SK-N-SH (cell line): ENCODE data around the gene SLC28A3. TPM values are rescaled to one million over a fixed set of nuclear protein-coding genes. Genes with fewer than 3 reads are reported as not detected.
A peak's percentile ranks its signal among the peaks of the same experiment; 100 is the strongest.

ENCODE experiments used
- CTCF ChIA-PET: fragments of 300-600, 350-600 bp; formaldehyde crosslinking; extraction: SDS; loops from one replicate; lab custom pipeline; 2021; lab: Yijun Ruan, JAX
- POLR2A ChIA-PET: fragments of 350-600 bp; sonication (Branson Sonifier 250); formaldehyde crosslinking; extraction: SDS; loops from one replicate; lab custom pipeline; 2020; ENCODE audit warnings: antibody characterized with exemption, inconsistent platforms; lab: Yijun Ruan, JAX
- DNase-seq: peaks from one replicate; pipeline ENCODE4 v3.0.0; 2012
- H2AFZ ChIP-seq: fragments of 200-600 bp; sonication (generic); 2 replicates; pipeline ENCODE4 v1.8.1; 2016; ENCODE audit warnings: antibody characterized with exemption, mild to moderate bottlenecking, low read depth
- H3F3A ChIP-seq: fragments of 200-600 bp; sonication (generic); replicated peaks from 2 replicates; pipeline ENCODE3; 2016; ENCODE audit warnings: antibody characterized with exemption, mild to moderate bottlenecking; ENCODE audit not compliant: insufficient read depth
- H3K27ac ChIP-seq, 2 experiments: fragments of 200-500 bp in 1 of 2; fragments of 200-600 bp in 1 of 2; sonication (Bioruptor generic) in 1 of 2; sonication (generic), shearing (Covaris generic) in 1 of 2; 2 replicates each; pipeline versions ENCODE4 v1.5.1 to v1.6.1; 2014 to 2016; ENCODE audit warnings: low read depth in 2 of 2, inconsistent platforms in 1 of 2, low read length in 1 of 2, mild to moderate bottlenecking in 1 of 2, mixed read lengths in 1 of 2
- H3K27me3 ChIP-seq: fragments of 200-600 bp; sonication (generic), shearing (Covaris generic); 2 replicates; pipeline ENCODE4 v1.6.1; 2016; ENCODE audit warnings: mixed run types; ENCODE audit not compliant: insufficient read depth
- H3K36me3 ChIP-seq, 2 experiments: fragments of 200-500 bp in 1 of 2; fragments of 200-600 bp in 1 of 2; sonication (Bioruptor generic) in 1 of 2; sonication (generic) in 1 of 2; replicated peaks in 1 of 2; 2 replicates each; pipeline versions ENCODE3 to v1.5.1; 2014 to 2016; ENCODE audit warnings: low read length in 1 of 2, mild to moderate bottlenecking in 1 of 2; ENCODE audit not compliant: insufficient read depth in 2 of 2, control insufficient read depth in 1 of 2
- H3K4me1 ChIP-seq, 2 experiments: fragments of 200-500 bp in 1 of 2; fragments of 200-600 bp in 1 of 2; sonication (Bioruptor generic) in 1 of 2; sonication (generic), shearing (Covaris generic) in 1 of 2; 2 replicates each; pipeline versions ENCODE4 v1.5.1 to v1.6.1; 2014 to 2016; ENCODE audit warnings: low read depth in 1 of 2, low read length in 1 of 2, mixed run types in 1 of 2; ENCODE audit not compliant: insufficient read depth in 2 of 2, control insufficient read depth in 1 of 2
- H3K4me2 ChIP-seq: fragments of 200-600 bp; sonication (generic), shearing (Covaris generic); 2 replicates; pipeline ENCODE4 v1.6.1; 2017; ENCODE audit warnings: mixed run types
- H3K4me3 ChIP-seq, 2 experiments: fragments of 200-500 bp in 1 of 2; fragments of 200-600 bp in 1 of 2; sonication (Bioruptor generic) in 1 of 2; sonication (generic), shearing (Covaris generic) in 1 of 2; 2 replicates each; pipeline versions ENCODE4 v1.5.1 to v1.8.1; 2014 to 2016; ENCODE audit warnings: low read depth in 2 of 2, inconsistent platforms in 1 of 2, low read length in 1 of 2, mild to moderate bottlenecking in 1 of 2, mixed read lengths in 1 of 2, moderate library complexity in 1 of 2
- H3K79me2 ChIP-seq: fragments of 200-600 bp; sonication (generic); 2 replicates; pipeline ENCODE4 v1.8.1; 2017; ENCODE audit warnings: mild to moderate bottlenecking; ENCODE audit not compliant: insufficient read depth
- H3K9ac ChIP-seq: fragments of 200-600 bp; sonication (generic); 2 replicates; pipeline ENCODE4 v1.6.1; 2017; ENCODE audit warnings: mixed run types
- H3K9me2 ChIP-seq: fragments of 200-600 bp; sonication (generic); 2 replicates; pipeline ENCODE4 v1.6.1; 2017; ENCODE audit warnings: mixed run types
- H3K9me3 ChIP-seq: fragments of 200-600 bp; sonication (generic); 2 replicates; pipeline ENCODE4 v1.6.1; 2017; ENCODE audit warnings: mixed run types, mild to moderate bottlenecking, moderate library complexity
- H4K20me1 ChIP-seq: fragments of 200-600 bp; sonication (generic); 2 replicates; pipeline ENCODE4 v1.6.1; 2017; ENCODE audit warnings: mild to moderate bottlenecking, mixed run types; ENCODE audit not compliant: insufficient read depth
- CTCF ChIP-seq: fragments of 200-600 bp; sonication (generic); IDR thresholded peaks from 2 replicates; pipeline ENCODE4 v1.6.1; 2017; ENCODE audit warnings: antibody characterized with exemption, mild to moderate bottlenecking, moderate library complexity
- ELF1 ChIP-seq: IDR thresholded peaks from 2 replicates; pipeline ENCODE4 v1.4.0; 2012
- EZH2phosphoT487 ChIP-seq: fragments of 200-600 bp; sonication (generic); IDR thresholded peaks from 2 replicates; pipeline ENCODE4 v1.6.1; 2017; ENCODE audit warnings: low read depth, mixed run types, mild to moderate bottlenecking, antibody characterized with exemption, moderate library complexity, borderline replicate concordance
- FOXM1 ChIP-seq: IDR thresholded peaks from 2 replicates; pipeline ENCODE4 v1.4.0; 2012; ENCODE audit warnings: low read depth, mild to moderate bottlenecking
- GABPA ChIP-seq: IDR thresholded peaks from 2 replicates; pipeline ENCODE4 v1.4.0; 2012; ENCODE audit warnings: low read depth, mild to moderate bottlenecking
- TCF12 ChIP-seq: IDR thresholded peaks from 2 replicates; pipeline ENCODE4 v1.4.0; 2012
- TEAD4 ChIP-seq: IDR thresholded peaks from 2 replicates; pipeline ENCODE4 v1.4.0; 2012; ENCODE audit warnings: mild to moderate bottlenecking, borderline replicate concordance; ENCODE audit not compliant: insufficient read depth
- WGBS: methylation state at CpG from one replicate; pipeline ENCODE4 v1.1.6; 2017; ENCODE audit warnings: low lambda C conversion rate; 5-methylcytosine and 5-hydroxymethylcytosine counted together
- polyA plus RNA-seq, 3 experiments: library from polyadenylated mRNA; depleted of rRNA; stranded (reverse); fragments of >200 nt; gene quantifications; 2 replicates each; pipeline ENCODE4 v1.2.3, GENCODE V29; 2012
- TF ChIP-seq, protein P1 (sequence below): IDR thresholded peaks from 2 replicates; pipeline ENCODE4; 2012

SLC28A3 gene
- polyA plus RNA-seq, 1 of the 3 experiments (the other 2 are of a cell fraction) = 0.23 TPM

- no peak overlapping the region for H3K4me3 ChIP-seq
- no peak overlapping the region for H2AFZ ChIP-seq
- no peaks in the 10 kb centered on the region for H3K27me3 ChIP-seq
- H3K36me3 ChIP-seq = no peaks in the 10 kb centered on the region
- ChIA-PET CTCF (interaction anchor here (1.0 to 1.5 kb wide), 2 partner anchors 11 to 33 kb away, joined by 3 to 5 read pairs; no protein-coding TSS in a partner anchor), POLR2A (no interaction called here)
- H3K9me3 ChIP-seq = no peaks in the 10 kb centered on the region
- 87% methylated on average over 4 of the region's 5 CpGs for WGBS
- no peaks in the 10 kb centered on the region for H4K20me1 ChIP-seq
- DNase-seq = no peak
- H3K9ac ChIP-seq = no peak overlapping the region
- H3F3A ChIP-seq = peaks cover 4% of the 10 kb centered on the region
- TF ChIP-seq FOXM1 (no peak), CTCF (peak; percentile 17; the same call in 1 of the 2 replicates)
- H3K4me1 ChIP-seq = peaks cover 0 to 19% of the 10 kb centered on the region in 2 experiments; a peak in 2 of 4 replicates
- H3K4me2 ChIP-seq = no peak overlapping the region
- no peaks in the 10 kb centered on the region for H3K79me2 ChIP-seq
- no peak overlapping the region for H3K27ac ChIP-seq
- no peaks in the 10 kb centered on the region for H3K9me2 ChIP-seq
These were observed 46.2 kb downstream of the SLC28A3 start for GRCh38 chr9:84294241-84294950.

DNA sequence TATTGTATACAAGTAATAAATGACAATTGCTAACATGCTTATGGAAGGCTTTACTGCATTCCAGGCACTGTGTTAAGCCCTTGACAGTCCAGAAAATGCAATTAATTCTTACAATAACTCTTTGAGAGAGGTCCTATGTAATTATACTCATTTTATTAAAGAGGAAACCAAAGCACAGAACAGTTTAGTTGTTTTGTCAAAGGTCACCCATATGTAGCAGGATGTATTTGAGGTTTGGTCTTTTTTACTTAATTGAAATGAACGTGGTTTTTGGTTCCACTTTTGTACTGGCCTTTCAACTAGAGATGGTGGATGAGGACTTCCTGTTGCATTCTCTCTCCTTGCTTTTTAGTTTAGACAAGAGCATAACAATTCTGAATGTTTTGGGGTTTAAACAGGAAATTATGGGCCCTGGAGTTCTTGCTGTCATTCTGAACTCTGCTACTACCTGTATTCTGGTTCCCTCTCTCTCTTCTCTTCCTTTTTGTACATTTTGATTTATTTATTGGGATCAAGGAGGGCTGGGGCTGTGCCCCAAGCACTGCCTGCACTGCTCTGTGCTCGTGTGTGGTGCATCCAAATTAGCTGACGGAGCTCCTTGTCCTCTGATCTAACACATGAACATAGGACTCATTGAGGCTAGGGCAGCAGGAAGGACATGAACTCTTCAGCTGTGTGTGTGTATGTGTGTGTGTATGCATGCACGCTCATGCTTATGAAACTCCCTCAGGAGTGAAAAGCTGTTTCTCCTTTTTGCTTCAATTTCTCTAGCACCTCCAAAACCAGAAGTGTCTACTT, 47.4 kb downstream of the SLC28A3 start:
- no peak overlapping the region for H2AFZ ChIP-seq
- H4K20me1 ChIP-seq = no peaks in the 10 kb centered on the region
- CTCF ChIA-PET = interaction anchor here (1.0 to 1.5 kb wide), 3 partner anchors 13 to 32 kb away, joined by 3 to 5 read pairs (median 3); no protein-coding TSS in a partner anchor
- no peak for TF ChIP-seq TEAD4
- TF ChIP-seq, all 33 proteins: peak for 0
- POLR2A ChIA-PET = no interaction called here
- Histone ChIP-seq H3K36me3 (no peaks in the 10 kb centered on the region), H3K4me1 (peaks cover 0 to 19% of the 10 kb centered on the region in 2 experiments; a peak in 2 of 4 replicates), H3K9me3 (no peaks in the 10 kb centered on the region), H3K79me2 (no peaks in the 10 kb centered on the region), H3K4me3 (no peak overlapping the region), H3K9me2 (no peaks in the 10 kb centered on the region), H3K4me2 (no peak overlapping the region), H3K27ac (no peak overlapping the region), H3K9ac (no peak overlapping the region), H3F3A (peaks cover 4% of the 10 kb centered on the region), H3K27me3 (no peaks in the 10 kb centered on the region)
- no peak for DNase-seq
- WGBS = 76% methylated on average over 4 of the region's 4 CpGs

DNA sequence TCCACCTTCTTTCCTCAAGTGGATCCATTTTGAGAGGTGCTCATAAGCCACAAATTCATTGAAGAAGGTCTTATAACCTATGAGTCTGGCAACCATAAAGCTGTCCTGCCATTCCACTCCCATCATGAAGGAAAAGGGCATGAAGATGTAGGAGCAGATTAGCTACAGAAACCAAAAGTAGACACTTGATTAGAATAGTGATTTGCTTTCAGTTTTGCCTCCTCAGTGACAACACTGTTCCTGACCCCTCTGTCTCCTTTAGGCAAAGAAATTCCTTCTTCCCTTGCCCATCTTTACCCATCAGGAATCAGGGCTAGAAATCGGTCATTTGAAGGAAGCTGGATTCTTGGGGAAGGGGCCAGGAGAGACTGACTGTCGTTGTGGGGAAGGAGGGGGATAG, 55.2 kb downstream of the SLC28A3 start:
- no peak overlapping the region for H3K4me2 ChIP-seq
- 18% methylated on average over 2 of the region's 2 CpGs for WGBS
- H4K20me1 ChIP-seq = no peaks in the 10 kb centered on the region
- no peaks in the 10 kb centered on the region for H3K9me3 ChIP-seq
- H3K27me3 ChIP-seq = no peaks in the 10 kb centered on the region
- DNase-seq = no peak
- H3F3A ChIP-seq = no peaks in the 10 kb centered on the region
- no peak overlapping the region for H3K4me3 ChIP-seq
- H3K9ac ChIP-seq = no peak overlapping the region
- no peaks in the 10 kb centered on the region for H3K4me1 ChIP-seq
- no peaks in the 10 kb centered on the region for H3K36me3 ChIP-seq
- TF ChIP-seq TCF12 (no peak), ELF1 (no peak), EZH2phosphoT487 (no peak), GABPA (no peak), CTCF (no peak)
- TF ChIP-seq, protein P1, sequence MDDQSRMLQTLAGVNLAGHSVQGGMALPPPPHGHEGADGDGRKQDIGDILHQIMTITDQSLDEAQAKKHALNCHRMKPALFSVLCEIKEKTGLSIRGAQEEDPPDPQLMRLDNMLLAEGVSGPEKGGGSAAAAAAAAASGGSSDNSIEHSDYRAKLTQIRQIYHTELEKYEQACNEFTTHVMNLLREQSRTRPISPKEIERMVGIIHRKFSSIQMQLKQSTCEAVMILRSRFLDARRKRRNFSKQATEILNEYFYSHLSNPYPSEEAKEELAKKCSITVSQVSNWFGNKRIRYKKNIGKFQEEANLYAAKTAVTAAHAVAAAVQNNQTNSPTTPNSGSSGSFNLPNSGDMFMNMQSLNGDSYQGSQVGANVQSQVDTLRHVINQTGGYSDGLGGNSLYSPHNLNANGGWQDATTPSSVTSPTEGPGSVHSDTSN = no peak
- POLR2A ChIA-PET = no interaction called here
- no peak overlapping the region for H3K27ac ChIP-seq
- H2AFZ ChIP-seq = no peak overlapping the region
- CTCF ChIA-PET = interaction anchor here (0.8 to 1.2 kb wide), 3 partner anchors 20 to 365 kb away, joined by 3 to 5 read pairs (median 3); no protein-coding TSS in a partner anchor
- H3K79me2 ChIP-seq = no peaks in the 10 kb centered on the region
- no peaks in the 10 kb centered on the region for H3K9me2 ChIP-seq
